ENCODE measurements around the gene CYP4A22.
"Not testable (repeated sequence)": the region's sequence is repeated elsewhere in the genome, so short reads cannot be mapped to it uniquely, and the experiment has no call there.

The CYP4A22 gene

GRCh38 chr1:47137198-47137597 lies at the start of gene CYP4A22:
CYP4A22 (plus strand) TSS chr1:47137441; CDS start chr1:47137486, 45 bp downstream.
- Histone ChIP-seq H3K36me3 (ENCODE audit: control insufficient read depth in 2 of 2, insufficient read depth in 2 of 2, low read length in 2 of 2) (no peaks in the 10 kb centered on the region), H3K9me3 (ENCODE audit: control insufficient read depth in 2 of 2, low read length in 2 of 2) (no peaks in the 10 kb centered on the region), H3K4me1 (ENCODE audit: control insufficient read depth, insufficient read depth, low read length) (no peaks in the 10 kb centered on the region), H3K9ac (ENCODE audit: low read length in 2 of 2) (no peak within 1 kb of the TSS), H3K27ac (ENCODE audit: low read length) (no peak within 1 kb of the TSS), H3K4me3 (ENCODE audit: low read length in 2 of 2) (no peak within 1 kb of the TSS), H3K27me3 (ENCODE audit: control insufficient read depth in 1 of 2, insufficient read depth in 2 of 2, low read length in 2 of 2) (peaks cover 0 to 2% of the 10 kb centered on the region in 2 donors)

- H3K27ac ChIP-seq (ENCODE audit: low read length); H3K4me3 ChIP-seq (ENCODE audit: low read length in 2 of 2); H3K36me3 ChIP-seq (ENCODE audit: control insufficient read depth in 2 of 2, insufficient read depth in 2 of 2, low read length in 2 of 2); H3K9me3 ChIP-seq (ENCODE audit: control insufficient read depth in 2 of 2, low read length in 2 of 2); H3K4me1 ChIP-seq (ENCODE audit: control insufficient read depth, insufficient read depth, low read length); H3K27me3 ChIP-seq (ENCODE audit: control insufficient read depth in 1 of 2, insufficient read depth in 2 of 2, low read length in 2 of 2); H3K9ac ChIP-seq (ENCODE audit: low read length in 2 of 2): not testable (repeated sequence)
Measured at GRCh38 chr1:47089356-47089755, 47.9 kb upstream of the CYP4A22 start.

GRCh38 chr1:47091476-47091875 lies 45.8 kb upstream of the CYP4A22 start:
- H3K36me3 ChIP-seq (ENCODE audit: control insufficient read depth in 2 of 2, insufficient read depth in 2 of 2, low read length in 2 of 2); H3K27ac ChIP-seq (ENCODE audit: low read length); H3K9ac ChIP-seq (ENCODE audit: low read length in 2 of 2); H3K4me3 ChIP-seq (ENCODE audit: low read length in 2 of 2); H3K9me3 ChIP-seq (ENCODE audit: control insufficient read depth in 2 of 2, low read length in 2 of 2); H3K4me1 ChIP-seq (ENCODE audit: control insufficient read depth, insufficient read depth, low read length); H3K27me3 ChIP-seq (ENCODE audit: control insufficient read depth in 1 of 2, insufficient read depth in 2 of 2, low read length in 2 of 2): not testable (repeated sequence)

- Histone ChIP-seq H3K4me1 (ENCODE audit: control insufficient read depth, insufficient read depth, low read length) (no peaks in the 10 kb centered on the region), H3K9ac (ENCODE audit: low read length in 2 of 2) (no peak overlapping the region), H3K4me3 (ENCODE audit: low read length in 2 of 2) (no peak overlapping the region), H3K27ac (ENCODE audit: low read length) (no peak overlapping the region), H3K36me3 (ENCODE audit: control insufficient read depth in 2 of 2, insufficient read depth in 2 of 2, low read length in 2 of 2) (no peaks in the 10 kb centered on the region), H3K9me3 (ENCODE audit: control insufficient read depth in 2 of 2, low read length in 2 of 2) (peaks cover 0 to 2% of the 10 kb centered on the region in 2 donors), H3K27me3 (ENCODE audit: control insufficient read depth in 1 of 2, insufficient read depth in 2 of 2, low read length in 2 of 2) (no peaks in the 10 kb centered on the region)
Measured at GRCh38 chr1:47104816-47105215, 32.4 kb upstream of the CYP4A22 start.

GRCh38 chr1:47106792-47107191 lies 30.4 kb upstream of the CYP4A22 start:
- Histone ChIP-seq H3K4me3 (ENCODE audit: low read length in 2 of 2) (no peak overlapping the region), H3K27ac (ENCODE audit: low read length) (no peak overlapping the region), H3K27me3 (ENCODE audit: control insufficient read depth in 1 of 2, insufficient read depth in 2 of 2, low read length in 2 of 2) (no peaks in the 10 kb centered on the region), H3K4me1 (ENCODE audit: control insufficient read depth, insufficient read depth, low read length) (no peaks in the 10 kb centered on the region), H3K36me3 (ENCODE audit: control insufficient read depth in 2 of 2, insufficient read depth in 2 of 2, low read length in 2 of 2) (no peaks in the 10 kb centered on the region), H3K9ac (ENCODE audit: low read length in 2 of 2) (no peak overlapping the region), H3K9me3 (ENCODE audit: control insufficient read depth in 2 of 2, low read length in 2 of 2) (peaks cover 0 to 2% of the 10 kb centered on the region in 2 donors)

- not testable (repeated sequence) for H3K27me3 ChIP-seq (ENCODE audit: control insufficient read depth in 1 of 2, insufficient read depth in 2 of 2, low read length in 2 of 2); H3K36me3 ChIP-seq (ENCODE audit: control insufficient read depth in 2 of 2, insufficient read depth in 2 of 2, low read length in 2 of 2); H3K9ac ChIP-seq (ENCODE audit: low read length in 2 of 2); H3K27ac ChIP-seq (ENCODE audit: low read length); H3K9me3 ChIP-seq (ENCODE audit: control insufficient read depth in 2 of 2, low read length in 2 of 2); H3K4me1 ChIP-seq (ENCODE audit: control insufficient read depth, insufficient read depth, low read length); H3K4me3 ChIP-seq (ENCODE audit: low read length in 2 of 2)
Measured at GRCh38 chr1:47107851-47108574, 29.2 kb upstream of the CYP4A22 start.

- not testable (repeated sequence) for H3K36me3 ChIP-seq (ENCODE audit: control insufficient read depth in 2 of 2, insufficient read depth in 2 of 2, low read length in 2 of 2); H3K9me3 ChIP-seq (ENCODE audit: control insufficient read depth in 2 of 2, low read length in 2 of 2); H3K27me3 ChIP-seq (ENCODE audit: control insufficient read depth in 1 of 2, insufficient read depth in 2 of 2, low read length in 2 of 2); H3K27ac ChIP-seq (ENCODE audit: low read length); H3K9ac ChIP-seq (ENCODE audit: low read length in 2 of 2); H3K4me3 ChIP-seq (ENCODE audit: low read length in 2 of 2); H3K4me1 ChIP-seq (ENCODE audit: control insufficient read depth, insufficient read depth, low read length)
Measured at GRCh38 chr1:47109482-47109881, 27.8 kb upstream of the CYP4A22 start.

GRCh38 chr1:47113178-47113577 lies 24.1 kb upstream of the CYP4A22 start:
- Histone ChIP-seq H3K4me1 (ENCODE audit: control insufficient read depth, insufficient read depth, low read length) (no peaks in the 10 kb centered on the region), H3K27me3 (ENCODE audit: control insufficient read depth in 1 of 2, insufficient read depth in 2 of 2, low read length in 2 of 2) (no peaks in the 10 kb centered on the region), H3K4me3 (ENCODE audit: low read length in 2 of 2) (no peak overlapping the region)

GRCh38 chr1:47121039-47121438 lies 16.2 kb upstream of the CYP4A22 start:
- H3K36me3 ChIP-seq (ENCODE audit: control insufficient read depth in 2 of 2, insufficient read depth in 2 of 2, low read length in 2 of 2); H3K4me3 ChIP-seq (ENCODE audit: low read length in 2 of 2); H3K9ac ChIP-seq (ENCODE audit: low read length in 2 of 2); H3K4me1 ChIP-seq (ENCODE audit: control insufficient read depth, insufficient read depth, low read length); H3K27ac ChIP-seq (ENCODE audit: low read length); H3K9me3 ChIP-seq (ENCODE audit: control insufficient read depth in 2 of 2, low read length in 2 of 2); H3K27me3 ChIP-seq (ENCODE audit: control insufficient read depth in 1 of 2, insufficient read depth in 2 of 2, low read length in 2 of 2): not testable (repeated sequence)

More at GRCh38 chr1:47113178-47113577, 24.1 kb upstream of the CYP4A22 start:
- no peak overlapping the region for H3K9ac ChIP-seq (ENCODE audit: low read length in 2 of 2)
- H3K36me3 ChIP-seq (ENCODE audit: control insufficient read depth in 2 of 2, insufficient read depth in 2 of 2, low read length in 2 of 2), result no peaks in the 10 kb centered on the region
- no peaks in the 10 kb centered on the region for H3K9me3 ChIP-seq (ENCODE audit: control insufficient read depth in 2 of 2, low read length in 2 of 2)
- H3K27ac ChIP-seq (ENCODE audit: low read length), result no peak overlapping the region

- H3K4me3 ChIP-seq (ENCODE audit: low read length in 2 of 2); H3K27me3 ChIP-seq (ENCODE audit: control insufficient read depth in 1 of 2, insufficient read depth in 2 of 2, low read length in 2 of 2); H3K36me3 ChIP-seq (ENCODE audit: control insufficient read depth in 2 of 2, insufficient read depth in 2 of 2, low read length in 2 of 2); H3K9ac ChIP-seq (ENCODE audit: low read length in 2 of 2); H3K27ac ChIP-seq (ENCODE audit: low read length); H3K9me3 ChIP-seq (ENCODE audit: control insufficient read depth in 2 of 2, low read length in 2 of 2); H3K4me1 ChIP-seq (ENCODE audit: control insufficient read depth, insufficient read depth, low read length): not testable (repeated sequence)
Measured at GRCh38 chr1:47124834-47125233, 12.4 kb upstream of the CYP4A22 start.

GRCh38 chr1:47126997-47127396 lies 10.2 kb upstream of the CYP4A22 start:
- H3K27ac ChIP-seq (ENCODE audit: low read length); H3K4me1 ChIP-seq (ENCODE audit: control insufficient read depth, insufficient read depth, low read length); H3K9me3 ChIP-seq (ENCODE audit: control insufficient read depth in 2 of 2, low read length in 2 of 2); H3K27me3 ChIP-seq (ENCODE audit: control insufficient read depth in 1 of 2, insufficient read depth in 2 of 2, low read length in 2 of 2); H3K36me3 ChIP-seq (ENCODE audit: control insufficient read depth in 2 of 2, insufficient read depth in 2 of 2, low read length in 2 of 2); H3K9ac ChIP-seq (ENCODE audit: low read length in 2 of 2); H3K4me3 ChIP-seq (ENCODE audit: low read length in 2 of 2): not testable (repeated sequence)
